ENCODE results near the gene MDM2. TPM values are rescaled to one million over a fixed set of nuclear protein-coding genes. Genes with fewer than 3 reads are reported as not detected.

The MDM2 gene
- total RNA-seq, 1 experiment from 2014 or later, result 207 TPM

GRCh38 chr12:68759852-68760251, 48.1 kb upstream of the MDM2 start (continued):
- TF ChIP-seq ZNF512 (CRISPR knock-in tag; IDR thresholded peaks at IDR 0.05; ENCODE audit: borderline replicate concordance) (no peak), FOXP4 (CRISPR knock-in tag; IDR thresholded peaks at IDR 0.05) (no peak), NR1H2 (CRISPR knock-in tag; IDR thresholded peaks at IDR 0.05) (no peak), NR3C1 (CRISPR knock-in tag; conservative IDR thresholded peaks at IDR 0.05; ENCODE audit: low read depth) (no peak), AR (CRISPR knock-in tag; IDR thresholded peaks at IDR 0.05) (no peak), ZNF281 (CRISPR knock-in tag; IDR thresholded peaks at IDR 0.05) (no peak), ERG (CRISPR knock-in tag; IDR thresholded peaks at IDR 0.05) (no peak)

GRCh38 chr12:68760806-68761441, 47.1 kb upstream of the MDM2 start:
- no peaks in the 10 kb centered on the region for H3K9me3 Mint-ChIP-seq

More at GRCh38 chr12:68760806-68761441, 47.1 kb upstream of the MDM2 start:
- DNase-seq (ENCODE audit: low spot score) (no peak), ATAC-seq (no peak)
- no peak overlapping the region for H3K27ac Mint-ChIP-seq
- peaks cover 39% of the 10 kb centered on the region for H3K36me3 Mint-ChIP-seq
- peaks cover 7% of the 10 kb centered on the region for H3K4me1 Mint-ChIP-seq
- H3K4me3 Mint-ChIP-seq, result no peak overlapping the region
- no peak for TF ChIP-seq FOXJ3 (CRISPR knock-in tag; IDR thresholded peaks at IDR 0.05; ENCODE audit: borderline replicate concordance)
- no peak for TF ChIP-seq ZNF425 (CRISPR knock-in tag; conservative IDR thresholded peaks at IDR 0.05)
- TF ChIP-seq JAZF1 (CRISPR knock-in tag; IDR thresholded peaks at IDR 0.05), result no peak
- no peaks in the 10 kb centered on the region for H3K27me3 Mint-ChIP-seq (ENCODE audit: low read depth)
- ChIA-PET POLR2A (no interaction called here), CTCF (no interaction called here)
